VCaP (cell line): ENCODE data around the gene TBC1D22A.
"Not testable (repeated sequence)": the region's sequence is repeated elsewhere in the genome, so short reads cannot be mapped to it uniquely, and the experiment has no call there.

Source experiments
- H3K27ac ChIP-seq: fragments of 450-650 bp; 2 replicates; pipeline ENCODE4 v1.5.1; 2017
- TF ChIP-seq, protein P1 (sequence below): fragments of 450-650 bp; conservative IDR thresholded peaks from 2 replicates; pipeline ENCODE4 v1.5.1; 2017; ENCODE audit warnings: mild to moderate bottlenecking, moderate library complexity

Gene TBC1D22A

DNA sequence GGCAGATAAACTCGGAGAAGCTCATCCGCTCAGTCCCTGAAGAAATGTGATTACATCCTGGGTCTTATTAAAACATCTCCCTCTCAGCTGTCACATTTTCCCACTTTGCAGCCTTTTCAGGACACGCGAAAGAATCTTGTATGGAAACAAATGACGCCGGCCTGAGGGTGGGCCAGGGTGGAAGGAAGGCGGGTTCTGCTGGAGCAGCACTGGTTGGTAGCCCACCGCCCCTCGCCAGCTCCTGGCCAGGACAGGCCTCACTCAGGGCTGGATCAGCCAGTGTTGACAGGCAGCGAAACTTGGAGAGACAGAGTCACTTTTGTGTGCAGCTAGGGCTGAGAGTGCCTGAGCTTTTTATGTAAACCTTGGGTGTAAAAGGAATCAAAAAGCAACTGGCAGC is 371.8 kb downstream of the TBC1D22A start:
- no peak overlapping the region for H3K27ac ChIP-seq
- TF ChIP-seq, protein P1, sequence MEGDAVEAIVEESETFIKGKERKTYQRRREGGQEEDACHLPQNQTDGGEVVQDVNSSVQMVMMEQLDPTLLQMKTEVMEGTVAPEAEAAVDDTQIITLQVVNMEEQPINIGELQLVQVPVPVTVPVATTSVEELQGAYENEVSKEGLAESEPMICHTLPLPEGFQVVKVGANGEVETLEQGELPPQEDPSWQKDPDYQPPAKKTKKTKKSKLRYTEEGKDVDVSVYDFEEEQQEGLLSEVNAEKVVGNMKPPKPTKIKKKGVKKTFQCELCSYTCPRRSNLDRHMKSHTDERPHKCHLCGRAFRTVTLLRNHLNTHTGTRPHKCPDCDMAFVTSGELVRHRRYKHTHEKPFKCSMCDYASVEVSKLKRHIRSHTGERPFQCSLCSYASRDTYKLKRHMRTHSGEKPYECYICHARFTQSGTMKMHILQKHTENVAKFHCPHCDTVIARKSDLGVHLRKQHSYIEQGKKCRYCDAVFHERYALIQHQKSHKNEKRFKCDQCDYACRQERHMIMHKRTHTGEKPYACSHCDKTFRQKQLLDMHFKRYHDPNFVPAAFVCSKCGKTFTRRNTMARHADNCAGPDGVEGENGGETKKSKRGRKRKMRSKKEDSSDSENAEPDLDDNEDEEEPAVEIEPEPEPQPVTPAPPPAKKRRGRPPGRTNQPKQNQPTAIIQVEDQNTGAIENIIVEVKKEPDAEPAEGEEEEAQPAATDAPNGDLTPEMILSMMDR, result no peak

- TF ChIP-seq, protein P1, result no peak
- no peak overlapping the region for H3K27ac ChIP-seq
Measured at GRCh38 chr22:47135338-47135737, 372.9 kb downstream of the TBC1D22A start.

DNA sequence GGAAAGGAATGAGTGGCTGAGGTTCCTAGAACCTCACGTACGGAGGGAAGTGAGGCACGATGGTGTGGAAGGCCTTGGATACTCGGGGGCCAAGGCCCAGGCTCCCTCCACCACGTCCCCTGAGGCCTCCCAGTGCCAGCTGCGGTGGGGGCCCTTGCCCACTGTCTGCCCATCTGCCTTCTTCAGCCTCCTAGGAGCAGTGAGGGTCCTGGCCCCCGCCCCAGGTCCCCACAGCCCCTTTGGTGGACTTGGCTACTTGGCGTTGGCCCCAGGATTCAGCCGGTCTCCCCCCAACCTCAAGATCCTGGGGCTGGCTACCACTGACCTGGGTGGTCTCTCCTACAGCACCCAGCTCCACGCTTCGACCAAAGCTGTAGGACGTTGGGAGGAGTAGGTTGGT is 373.6 kb downstream of the TBC1D22A start:
- H3K27ac ChIP-seq, result no peak overlapping the region
- TF ChIP-seq, protein P1, result no peak

DNA sequence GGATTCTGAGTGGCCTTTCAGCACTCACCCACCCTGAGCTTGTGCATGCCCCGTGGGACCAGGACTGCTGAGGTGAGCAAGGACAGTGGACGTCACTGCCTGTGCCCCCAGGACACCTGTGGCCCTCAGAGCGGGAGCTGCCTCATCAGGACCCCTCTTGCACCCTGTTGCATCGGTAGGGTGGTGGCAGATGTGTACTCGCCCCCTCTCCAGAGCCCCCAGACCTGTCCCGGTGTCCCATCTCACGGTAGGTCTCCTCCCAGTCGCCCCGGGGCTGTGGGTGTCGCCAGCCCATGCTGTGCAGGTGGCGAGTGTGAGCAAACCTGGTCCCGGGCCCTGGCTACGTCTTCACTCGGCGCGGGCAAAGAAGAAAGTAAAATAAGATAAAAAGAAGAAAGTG is 374.2 kb downstream of the TBC1D22A start:
- no peak overlapping the region for H3K27ac ChIP-seq

GRCh38 chr22:47139013-47139789 is 376.8 kb downstream of the TBC1D22A start:
- TF ChIP-seq, protein P1, result no peak
- H3K27ac ChIP-seq, result no peak overlapping the region

More for the DNA sequence above, 374.2 kb downstream of the TBC1D22A start:
- TF ChIP-seq, protein P1, result no peak

GRCh38 chr22:47139790-47140119 is 377.3 kb downstream of the TBC1D22A start:
- no peak overlapping the region for H3K27ac ChIP-seq
- TF ChIP-seq, protein P1, result no peak

DNA sequence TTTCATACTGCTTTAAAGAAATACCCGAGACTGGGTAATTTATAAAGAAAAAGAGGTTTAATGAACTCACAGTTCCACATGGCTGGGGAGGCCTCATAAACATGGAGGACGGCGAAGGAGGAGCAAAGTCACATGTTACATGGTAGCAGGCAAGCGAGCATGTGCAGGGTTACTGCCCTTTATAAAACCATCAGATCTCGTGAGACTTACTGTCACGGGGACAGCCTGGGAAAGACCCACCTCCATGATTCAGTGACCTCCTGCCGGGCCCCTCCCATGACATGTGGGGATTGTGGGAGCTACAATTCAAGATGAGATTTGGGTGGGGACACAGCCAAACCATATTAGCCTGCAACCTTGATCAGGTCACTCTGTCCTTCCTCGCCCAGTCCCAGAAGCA is 378.5 kb downstream of the TBC1D22A start:
- H3K27ac ChIP-seq, result not testable (repeated sequence)

GRCh38 chr22:47142427-47143046 is 380.1 kb downstream of the TBC1D22A start:
- H3K27ac ChIP-seq, result no peak overlapping the region
- TF ChIP-seq, protein P1, result no peak
